HG03095 (cell line): ENCODE results near the gene RP9.

Source experiments
- ATAC-seq: cut with Tn5 transposase; IDR thresholded peaks from one replicate; pipeline ENCODE4 v1.9.1; 2021; ENCODE audit warnings: moderate library complexity; ENCODE audit not compliant: unreplicated experiment

Gene RP9

GRCh38 chr7:33109005-33109757 lies at the start of gene RP9:
TSS of gene RP9 (minus strand) at chr7:33109404. CDS start at chr7:33109372, 32 bp downstream.
- peak; percentile 88 for ATAC-seq

GRCh38 chr7:33157781-33158180 lies 48.6 kb upstream of the RP9 start:
- no peak for ATAC-seq

GRCh38 chr7:33157311-33157710 lies 48.1 kb upstream of the RP9 start:
- no peak for ATAC-seq

GRCh38 chr7:33156441-33156840 lies 47.2 kb upstream of the RP9 start:
- no peak for ATAC-seq

- ATAC-seq: no peak
Measured at GRCh38 chr7:33155811-33156210, 46.6 kb upstream of the RP9 start.

GRCh38 chr7:33152087-33152486 lies 42.9 kb upstream of the RP9 start:
- no peak for ATAC-seq

- ATAC-seq: no peak
Measured at GRCh38 chr7:33145156-33145555, 36.0 kb upstream of the RP9 start.

- ATAC-seq: no peak
Measured at GRCh38 chr7:33143996-33144718, 35.0 kb upstream of the RP9 start.

- no peak for ATAC-seq
Measured at GRCh38 chr7:33142585-33142984, 33.4 kb upstream of the RP9 start.

GRCh38 chr7:33137103-33137502 lies 27.9 kb upstream of the RP9 start:
- no peak for ATAC-seq

- ATAC-seq: no peak
Measured at GRCh38 chr7:33130184-33130583, 21.0 kb upstream of the RP9 start.

- ATAC-seq: no peak
Measured at GRCh38 chr7:33129806-33130153, 20.6 kb upstream of the RP9 start.

- peak; percentile 100 for ATAC-seq
Measured at GRCh38 chr7:33128990-33129805, 20.0 kb upstream of the RP9 start, which contains the start of gene BBS9. TSS of gene BBS9 (plus strand) at chr7:33129564. CDS start at chr7:33146253, 16,689 bp downstream.

GRCh38 chr7:33128631-33128989 lies 19.4 kb upstream of the RP9 start:
- no peak for ATAC-seq

GRCh38 chr7:33127085-33127484 lies 17.9 kb upstream of the RP9 start:
- ATAC-seq: no peak

GRCh38 chr7:33118383-33118782 lies 9.2 kb upstream of the RP9 start:
- ATAC-seq: no peak

GRCh38 chr7:33114976-33115375 lies 5.8 kb upstream of the RP9 start:
- ATAC-seq: no peak

GRCh38 chr7:33111614-33112013 lies 2.4 kb upstream of the RP9 start:
- ATAC-seq: no peak

- no peak for ATAC-seq
Measured at GRCh38 chr7:33109758-33110238, 594 bp upstream of the RP9 start.

- ATAC-seq: no peak
Measured at GRCh38 chr7:33108554-33109004, 625 bp downstream of the RP9 start.
